HG03521 (cell line): ENCODE measurements around the gene TRAF3IP3.
"Not testable (repeated sequence)": the region's sequence is repeated elsewhere in the genome, so short reads cannot be mapped to it uniquely, and the experiment has no call there.

ENCODE experiments used
- ATAC-seq: cut with Tn5 transposase; IDR thresholded peaks from one replicate; pipeline ENCODE4 v1.9.1; 2021; ENCODE audit warnings: mild to moderate bottlenecking, moderate library complexity; ENCODE audit not compliant: unreplicated experiment

The TRAF3IP3 gene

GRCh38 chr1:209791920-209792319 lies 36.1 kb downstream of the TRAF3IP3 start:
- no peak for ATAC-seq

- ATAC-seq: not testable (repeated sequence)
These were observed 37.9 kb downstream of the TRAF3IP3 start for GRCh38 chr1:209793711-209794110.

DNA sequence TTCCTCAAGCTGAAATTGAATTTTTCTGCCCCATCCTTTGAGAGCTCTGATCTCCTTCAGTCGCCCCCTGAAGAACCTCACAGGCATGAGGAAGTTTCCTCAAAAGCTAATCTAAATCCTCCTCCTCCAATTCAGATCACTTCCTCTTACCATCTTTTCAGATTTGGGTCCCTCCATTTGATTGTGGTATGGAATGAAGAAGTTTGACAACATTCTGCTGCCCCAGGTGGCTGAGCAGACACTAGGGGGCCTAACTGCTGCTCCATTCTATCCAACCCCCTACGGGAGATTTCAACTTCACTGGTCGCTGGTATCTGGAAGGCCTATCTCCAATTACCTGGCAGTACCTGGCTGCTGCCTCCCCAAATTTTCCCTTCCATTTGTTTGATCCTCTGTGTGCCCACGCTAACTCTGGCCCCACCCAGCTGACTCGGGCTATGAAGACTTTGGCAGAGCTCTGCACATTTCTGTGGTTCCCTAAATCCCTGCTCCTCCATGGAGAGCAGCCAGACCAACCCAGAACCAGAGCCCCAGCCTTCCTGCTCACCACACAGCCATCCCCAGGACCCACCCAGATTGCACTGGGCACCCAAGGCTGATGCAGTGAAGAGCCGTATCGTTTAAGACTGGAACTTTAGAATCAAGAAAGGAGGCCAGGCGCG lies 42.3 kb downstream of the TRAF3IP3 start:
- ATAC-seq: no peak

DNA sequence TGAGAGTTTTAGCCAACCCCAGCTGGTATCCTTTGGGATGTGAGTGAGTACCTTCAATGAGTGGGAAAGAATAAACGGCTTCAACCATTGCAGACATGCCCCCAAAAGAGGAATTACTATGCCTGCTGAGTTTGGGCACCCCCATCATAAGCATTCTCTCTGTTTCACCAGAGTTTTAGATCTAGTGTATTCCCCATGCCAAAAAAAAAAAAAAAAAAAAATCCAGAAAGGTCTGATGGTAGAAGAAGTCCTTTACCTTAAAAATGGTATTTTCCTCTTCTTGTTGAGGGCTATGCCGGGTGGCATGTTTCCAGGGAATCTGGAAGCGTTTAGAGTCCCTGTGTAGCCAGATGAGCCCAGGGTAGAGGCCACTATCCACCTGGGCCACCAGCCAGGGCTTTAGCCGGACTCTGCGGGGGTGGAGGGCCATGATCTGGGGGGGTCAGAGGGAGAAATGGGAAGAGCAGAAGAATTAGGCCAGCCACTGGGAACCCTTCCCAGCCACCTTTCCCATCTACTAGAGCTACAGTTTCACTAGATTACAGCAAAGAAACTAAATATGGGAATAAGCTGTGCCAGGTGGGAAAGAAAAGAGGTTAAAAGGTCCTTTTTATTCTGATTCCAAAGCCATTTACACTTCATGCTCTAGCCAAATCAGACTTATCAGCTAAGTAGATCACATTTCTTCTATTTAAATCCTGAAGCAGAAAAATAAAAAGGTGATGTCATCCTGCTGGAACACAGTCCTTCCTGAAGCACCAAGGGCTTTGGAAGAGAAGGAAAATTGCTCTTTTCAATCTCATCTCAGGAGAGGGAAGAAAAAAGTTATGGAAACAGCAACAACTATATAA lies 45.4 kb downstream of the TRAF3IP3 start:
- no peak for ATAC-seq

DNA sequence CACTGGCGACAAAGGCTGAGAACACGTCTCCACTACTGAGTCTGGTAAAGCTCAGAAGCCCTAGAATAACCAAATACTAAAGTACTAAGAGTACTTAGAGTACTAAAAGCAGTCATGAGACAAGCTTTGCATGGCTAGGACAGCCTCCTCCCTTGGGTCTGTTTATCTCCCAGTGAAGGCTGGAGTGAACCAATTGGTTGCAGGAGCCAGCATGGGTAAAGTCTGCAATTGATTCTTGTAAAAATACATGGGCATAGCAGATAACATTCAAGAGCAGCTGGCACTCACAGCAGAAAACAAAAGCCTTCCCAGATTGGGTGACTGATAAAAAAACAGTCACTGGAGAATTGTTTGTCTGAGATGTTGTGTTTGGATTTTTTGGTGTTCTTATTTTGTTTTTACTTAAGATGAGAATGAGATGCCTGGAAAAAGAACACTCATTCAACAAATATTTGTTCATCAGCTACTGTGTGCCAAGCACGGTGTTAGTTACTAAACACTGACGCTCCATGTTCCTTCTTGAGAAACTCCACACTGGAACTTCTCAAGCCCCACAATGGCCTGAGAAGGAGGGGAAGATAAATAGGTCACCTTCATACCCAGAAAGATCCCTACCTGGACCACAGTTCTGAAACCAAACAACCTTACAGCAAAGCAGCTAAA lies 46.4 kb downstream of the TRAF3IP3 start:
- ATAC-seq: no peak

DNA sequence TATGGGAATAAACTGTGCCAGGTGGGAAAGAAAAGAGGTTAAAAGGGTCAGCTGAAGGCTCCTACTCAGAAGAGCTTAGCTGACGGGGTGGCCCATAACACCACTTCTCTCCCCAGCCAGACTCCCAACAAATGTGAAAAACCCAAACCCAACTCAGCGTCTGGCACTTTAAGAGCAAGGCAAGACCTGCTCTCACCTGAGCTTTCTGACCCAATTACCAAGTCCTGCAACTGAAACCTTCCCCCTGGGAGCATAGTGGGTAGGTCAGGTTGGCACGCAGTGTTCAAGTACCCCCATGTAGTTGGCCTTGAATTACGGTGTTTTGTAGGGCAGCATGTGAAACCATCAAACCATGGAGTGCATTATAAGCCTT lies 46.9 kb downstream of the TRAF3IP3 start:
- ATAC-seq: no peak

DNA sequence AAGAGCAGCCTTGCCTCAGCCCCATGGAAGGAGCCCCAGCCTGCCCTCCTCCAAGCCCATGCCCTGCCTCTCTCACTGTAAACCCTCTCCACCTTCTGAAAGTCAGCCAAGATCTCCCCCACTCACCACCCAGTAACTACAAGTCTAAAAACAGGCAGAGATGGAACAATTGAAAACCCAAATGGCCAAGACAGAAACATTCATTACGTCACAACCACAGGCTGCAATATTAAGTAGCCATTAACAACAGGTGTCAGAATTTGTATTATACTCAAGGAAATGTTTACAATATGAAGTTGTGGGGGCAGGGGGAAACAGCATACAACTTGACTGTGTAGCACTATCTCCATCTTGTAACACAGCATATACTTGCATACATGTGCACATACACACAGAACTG lies 47.7 kb downstream of the TRAF3IP3 start:
- no peak for ATAC-seq

DNA sequence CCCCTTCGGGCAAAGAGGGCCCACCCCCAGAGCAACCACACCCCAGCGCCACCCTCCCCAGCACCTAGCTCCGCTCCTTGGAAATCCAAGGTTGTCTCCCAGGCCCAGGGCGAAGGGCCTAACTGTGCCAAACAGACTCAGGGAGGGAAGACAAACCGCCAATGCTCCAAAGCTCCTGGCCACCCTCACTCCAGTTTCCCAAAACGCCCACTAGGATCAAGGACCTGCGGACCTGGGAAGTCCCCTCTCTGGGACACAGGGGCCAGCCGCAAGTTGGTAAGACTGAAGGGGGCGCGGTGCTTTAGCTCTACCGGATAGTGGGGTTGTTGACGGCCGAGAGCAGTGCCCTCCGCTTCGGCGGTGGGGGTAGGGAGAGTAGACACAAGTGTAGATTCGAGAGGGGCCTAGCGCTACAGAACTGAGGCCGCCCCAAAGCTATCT lies 49.5 kb downstream of the TRAF3IP3 start:
- ATAC-seq: no peak

DNA sequence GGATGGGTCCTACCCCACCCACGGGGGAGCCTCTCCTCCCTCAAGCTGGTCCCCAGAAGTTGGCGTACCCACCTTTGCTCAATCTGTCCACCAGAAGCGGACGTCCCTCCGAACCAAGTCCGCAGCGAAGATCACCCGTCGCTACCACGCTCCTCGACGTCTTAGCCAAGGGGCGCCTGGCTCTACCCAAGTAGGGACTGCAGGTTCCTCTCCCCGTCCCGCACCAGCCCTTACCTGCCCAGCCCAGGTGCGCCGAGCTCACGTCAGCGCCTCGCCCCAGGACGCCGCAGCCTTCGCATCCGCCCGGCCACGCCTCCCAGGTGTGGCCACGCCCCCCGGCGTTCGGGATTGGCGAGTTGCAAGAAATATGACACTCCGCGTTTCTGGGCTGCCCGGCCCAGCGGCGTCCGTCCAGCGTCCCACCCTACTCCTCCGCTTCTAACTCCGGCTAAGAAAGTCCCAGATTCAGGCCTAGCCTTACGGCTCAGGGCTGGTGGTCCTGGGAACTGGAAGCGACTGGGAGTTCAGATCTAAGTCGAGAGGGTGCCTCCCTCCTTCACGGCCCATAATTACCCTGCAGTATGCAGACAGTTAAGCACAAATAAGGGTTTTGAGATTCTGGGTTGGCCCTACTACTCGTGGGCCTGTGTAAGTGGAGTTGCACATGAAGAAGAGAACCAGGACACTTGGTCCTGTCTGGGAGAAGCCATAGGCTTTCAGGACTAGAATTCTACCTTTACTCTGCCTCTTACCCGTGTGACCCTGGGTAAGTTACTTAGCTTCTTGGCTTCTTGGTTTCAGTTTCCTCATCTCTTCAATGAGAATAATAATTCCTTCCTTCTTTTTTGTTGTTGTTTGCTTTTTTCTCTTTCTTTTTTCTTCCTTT lies 50.3 kb downstream of the TRAF3IP3 start, which contains the start of gene IRF6:
Gene IRF6, minus strand, starts transcription at position 268 of the 886 bp plus-strand sequence. CDS start 4,729 bp downstream, outside the sequence.
- ATAC-seq: peak; percentile 87

- ATAC-seq: no peak
These were observed 51.7 kb downstream of the TRAF3IP3 start for GRCh38 chr1:209807509-209807908.

DNA sequence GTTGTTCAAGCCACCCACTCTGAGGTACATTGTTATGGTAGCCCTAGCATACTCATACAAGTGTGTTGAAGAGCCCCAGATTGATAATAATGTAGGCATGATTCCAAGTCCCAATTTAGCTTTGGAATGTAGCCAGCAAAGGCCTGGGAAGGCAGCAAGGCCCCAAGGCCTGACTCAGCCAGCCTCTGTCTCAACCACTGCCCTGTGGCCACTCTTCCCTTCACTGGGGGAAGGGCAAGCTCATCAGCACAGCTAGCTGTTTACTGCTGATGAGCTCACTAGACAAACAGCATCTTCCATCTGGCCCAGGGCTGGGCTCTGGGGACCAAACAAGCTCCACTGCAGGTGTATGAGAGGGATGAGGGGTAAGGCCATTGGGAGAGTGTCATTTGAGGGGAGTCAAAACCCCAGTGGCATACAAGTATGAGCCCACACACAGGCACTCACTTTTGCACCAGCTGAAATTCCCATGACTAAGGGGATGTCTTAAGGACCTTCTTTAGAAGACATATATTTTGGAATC lies 52.3 kb downstream of the TRAF3IP3 start:
- no peak for ATAC-seq

DNA sequence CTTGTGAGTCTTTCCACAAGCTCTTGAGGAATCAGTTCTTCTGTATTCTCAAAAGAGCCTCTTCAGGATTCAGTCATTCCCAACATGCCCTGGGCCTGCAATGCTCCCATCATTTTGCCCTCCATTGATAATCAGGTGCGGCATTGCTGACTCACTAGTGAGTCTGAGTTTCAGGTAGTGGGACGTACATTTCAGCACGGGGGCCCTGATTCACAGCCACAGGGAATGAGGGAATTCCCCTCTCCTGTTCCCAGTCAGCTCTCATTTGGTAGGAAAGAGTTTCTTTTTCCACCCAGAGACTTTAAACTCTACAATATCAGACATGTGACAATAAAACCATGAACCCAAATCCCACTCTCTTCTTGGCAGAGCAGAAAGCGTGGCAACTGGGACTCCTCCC lies 53.8 kb downstream of the TRAF3IP3 start:
- ATAC-seq: no peak

DNA sequence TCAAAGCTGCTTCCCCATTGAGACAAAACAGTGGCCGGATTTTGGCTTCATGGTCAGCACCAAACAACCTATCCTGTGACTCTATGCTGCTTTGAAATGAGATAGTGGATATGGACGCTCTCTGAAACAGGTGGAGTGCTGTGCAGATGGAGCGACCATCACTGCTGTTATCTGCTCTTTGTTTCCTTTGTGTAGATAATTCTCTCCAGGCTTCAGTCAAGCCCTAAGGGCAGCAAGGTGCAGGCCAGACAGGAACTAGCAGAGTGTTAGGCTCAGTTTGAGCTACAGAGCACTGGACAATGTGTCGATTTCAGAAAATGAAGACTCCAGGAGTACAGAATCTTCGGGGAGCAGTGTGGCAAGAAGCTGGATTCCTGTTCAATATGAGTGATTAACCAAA lies 54.9 kb downstream of the TRAF3IP3 start:
- ATAC-seq: no peak

DNA sequence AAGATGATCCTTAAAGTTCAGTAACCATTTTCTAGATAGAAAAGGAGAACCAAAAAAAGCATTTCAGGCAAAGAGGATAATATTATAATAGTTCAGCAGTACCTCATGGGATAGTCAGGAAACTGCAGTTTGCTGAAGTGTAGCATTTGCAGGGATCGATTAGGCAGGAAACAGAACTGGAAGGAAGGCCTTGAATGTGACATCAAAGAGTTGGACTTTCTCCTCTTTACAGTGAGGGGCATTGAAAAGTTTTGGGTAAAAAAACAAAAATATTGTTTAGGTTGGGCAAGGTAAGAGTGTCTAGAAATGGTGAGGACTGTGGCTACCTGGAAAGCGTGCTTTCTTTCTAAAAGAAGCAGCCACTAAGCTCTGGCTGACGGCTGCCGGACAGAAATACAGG lies 58.0 kb downstream of the TRAF3IP3 start:
- no peak for ATAC-seq

GRCh38 chr1:209815490-209815889 lies 59.6 kb downstream of the TRAF3IP3 start:
- no peak for ATAC-seq

- no peak for ATAC-seq
These were observed 60.1 kb downstream of the TRAF3IP3 start for GRCh38 chr1:209815931-209816341.

GRCh38 chr1:209816923-209817322 lies 61.1 kb downstream of the TRAF3IP3 start:
- ATAC-seq: no peak

DNA sequence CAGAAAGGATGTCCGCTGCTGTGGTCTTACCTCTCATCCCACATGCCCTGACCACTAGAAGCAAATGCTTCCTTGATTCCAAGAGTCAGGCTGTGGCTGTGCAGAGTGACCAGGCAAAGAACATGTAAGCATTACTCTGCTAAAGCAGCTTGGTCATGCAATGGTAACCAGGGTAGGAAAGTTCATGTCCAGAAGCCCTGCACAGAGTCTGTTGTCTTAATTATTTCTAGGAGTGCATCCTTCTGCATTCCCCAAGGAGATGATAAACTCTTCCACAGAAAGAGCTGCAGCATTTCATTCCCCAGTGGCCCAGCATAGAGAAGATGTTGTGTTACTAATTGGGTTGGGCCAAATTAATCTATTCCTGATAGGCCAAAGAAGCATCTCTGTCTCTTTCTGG lies 61.8 kb downstream of the TRAF3IP3 start:
- no peak for ATAC-seq

GRCh38 chr1:209819058-209819457 lies 63.2 kb downstream of the TRAF3IP3 start:
- no peak for ATAC-seq

GRCh38 chr1:209820986-209821385 lies 65.1 kb downstream of the TRAF3IP3 start:
- no peak for ATAC-seq
